Myocyte (in vitro differentiated cells): ENCODE results near the gene CAMKMT. TPM values are rescaled to one million over a fixed set of nuclear protein-coding genes. Genes with fewer than 3 reads are reported as not detected.

Experiments used
- DNase-seq: peaks from one replicate; pipeline ENCODE4 v3.0.0-alpha.2; 2012; ENCODE audit warnings: low read depth
- total RNA-seq: library from RNA; depleted of rRNA; stranded (reverse); fragments of >200 nt; gene quantifications from 2 replicates; pipeline ENCODE4 v1.2.3, GENCODE V29; 2014

CAMKMT gene
- total RNA-seq, 1 donor from 2014 or later = 12.2 TPM

- no peak for DNase-seq
Observed at GRCh38 chr2:44443517-44443916, 81.8 kb downstream of the CAMKMT start.

GRCh38 chr2:44444881-44445280 lies 83.1 kb downstream of the CAMKMT start:
- no peak for DNase-seq

GRCh38 chr2:44448860-44449527 lies 87.2 kb downstream of the CAMKMT start:
- DNase-seq = no peak

GRCh38 chr2:44450082-44450481 lies 88.3 kb downstream of the CAMKMT start:
- no peak for DNase-seq

- peak; percentile 15 for DNase-seq
Observed at GRCh38 chr2:44450806-44451205, 89.1 kb downstream of the CAMKMT start.

- no peak for DNase-seq
Observed at GRCh38 chr2:44452069-44452583, 90.4 kb downstream of the CAMKMT start.

- no peak for DNase-seq
Observed at GRCh38 chr2:44453259-44453658, 91.5 kb downstream of the CAMKMT start.

- DNase-seq = no peak
Observed at GRCh38 chr2:44455877-44456276, 94.1 kb downstream of the CAMKMT start.

- DNase-seq = peak; percentile 7
Observed at GRCh38 chr2:44456946-44457345, 95.2 kb downstream of the CAMKMT start.

GRCh38 chr2:44459739-44460138 lies 98.0 kb downstream of the CAMKMT start:
- no peak for DNase-seq

GRCh38 chr2:44462934-44463849 lies 101.4 kb downstream of the CAMKMT start:
- no peak for DNase-seq

GRCh38 chr2:44464437-44464836 lies 102.7 kb downstream of the CAMKMT start:
- no peak for DNase-seq

GRCh38 chr2:44470151-44470550 lies 108.4 kb downstream of the CAMKMT start:
- no peak for DNase-seq

GRCh38 chr2:44477657-44478414 lies 116.1 kb downstream of the CAMKMT start:
- no peak for DNase-seq

- DNase-seq = peak; percentile 86
Observed at GRCh38 chr2:44479127-44479887, 117.6 kb downstream of the CAMKMT start.

- DNase-seq = no peak
Observed at GRCh38 chr2:44480068-44480467, 118.3 kb downstream of the CAMKMT start.

- DNase-seq = no peak
Observed at GRCh38 chr2:44487052-44487451, 125.3 kb downstream of the CAMKMT start.

- DNase-seq = no peak
Observed at GRCh38 chr2:44490726-44491125, 129.0 kb downstream of the CAMKMT start.

GRCh38 chr2:44494006-44494405 lies 132.3 kb downstream of the CAMKMT start:
- DNase-seq = no peak

- DNase-seq = no peak
Observed at GRCh38 chr2:44495035-44495434, 133.3 kb downstream of the CAMKMT start.

GRCh38 chr2:44495544-44495943 lies 133.8 kb downstream of the CAMKMT start:
- peak; percentile 24 for DNase-seq
